NCI-H2081 (cell line): Measurements from ENCODE around the gene SLC34A2.

Experiments used
- DNase-seq, 2 experiments: peaks; one replicate each; lab custom pipeline; 2025; lab: John Stamatoyannopoulos, UW

Gene SLC34A2

DNA sequence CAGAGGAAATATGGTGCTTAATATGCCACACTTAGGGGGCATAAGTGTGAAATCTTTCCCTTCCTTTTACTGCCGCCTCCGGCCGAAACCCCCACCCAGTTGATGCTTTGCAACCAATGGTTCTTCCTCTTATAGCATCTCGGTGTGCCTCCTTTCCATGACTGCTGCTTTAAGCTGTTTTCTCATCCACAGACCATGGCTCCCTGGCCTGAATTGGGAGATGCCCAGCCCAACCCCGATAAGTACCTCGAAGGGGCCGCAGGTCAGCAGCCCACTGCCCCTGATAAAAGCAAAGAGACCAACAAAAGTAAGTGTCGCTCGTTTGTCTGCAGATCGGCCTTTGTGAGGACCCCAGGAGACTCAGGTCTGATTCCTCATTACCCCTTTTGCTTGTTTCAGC, 6.7 kb downstream of the SLC34A2 start:
- no peak for DNase-seq

DNA sequence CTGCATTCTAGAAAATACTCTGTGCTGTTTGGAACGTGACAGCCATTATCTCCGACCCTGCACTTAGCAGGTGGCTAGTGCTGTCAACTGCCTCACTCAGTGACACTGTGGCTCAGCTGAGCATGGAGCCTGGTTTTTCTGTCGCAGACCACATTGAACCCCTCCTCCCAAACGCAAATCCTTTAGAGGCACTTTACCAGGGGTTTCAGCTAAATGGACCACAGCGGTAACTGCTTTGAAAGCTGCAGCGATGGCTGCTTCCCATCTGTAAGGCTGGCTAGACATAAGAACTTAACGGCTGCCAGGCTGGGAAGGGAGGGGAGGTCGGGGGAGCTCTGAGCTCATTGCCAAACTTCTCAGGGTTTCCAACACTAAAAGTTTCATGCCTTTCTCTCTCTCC, 8.1 kb downstream of the SLC34A2 start:
- no peak for DNase-seq

DNA sequence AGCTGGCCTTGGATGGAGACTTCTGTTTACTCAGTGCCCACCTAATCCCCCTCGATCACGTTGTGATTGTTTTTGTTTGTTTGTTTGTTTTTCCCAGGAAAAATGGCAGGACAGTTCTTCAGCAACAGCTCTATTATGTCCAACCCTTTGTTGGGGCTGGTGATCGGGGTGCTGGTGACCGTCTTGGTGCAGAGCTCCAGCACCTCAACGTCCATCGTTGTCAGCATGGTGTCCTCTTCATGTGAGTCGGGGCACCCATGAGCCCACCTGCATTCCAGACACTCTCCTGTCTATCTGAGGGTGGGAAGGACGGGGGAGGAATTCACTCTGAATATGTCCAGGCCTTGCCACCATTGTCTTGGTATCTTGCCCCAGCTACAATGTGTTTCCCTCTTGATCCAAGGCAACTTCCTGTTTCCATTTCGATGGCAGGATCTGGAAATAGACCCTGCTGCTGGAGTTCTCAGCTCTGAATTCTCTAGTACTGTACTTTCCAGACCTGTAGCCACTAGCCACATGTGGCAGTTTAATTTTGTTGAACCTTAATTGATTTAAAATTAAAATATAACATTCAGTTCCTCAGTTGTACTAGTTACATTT, 10.5 kb downstream of the SLC34A2 start:
- no peak for DNase-seq

DNA sequence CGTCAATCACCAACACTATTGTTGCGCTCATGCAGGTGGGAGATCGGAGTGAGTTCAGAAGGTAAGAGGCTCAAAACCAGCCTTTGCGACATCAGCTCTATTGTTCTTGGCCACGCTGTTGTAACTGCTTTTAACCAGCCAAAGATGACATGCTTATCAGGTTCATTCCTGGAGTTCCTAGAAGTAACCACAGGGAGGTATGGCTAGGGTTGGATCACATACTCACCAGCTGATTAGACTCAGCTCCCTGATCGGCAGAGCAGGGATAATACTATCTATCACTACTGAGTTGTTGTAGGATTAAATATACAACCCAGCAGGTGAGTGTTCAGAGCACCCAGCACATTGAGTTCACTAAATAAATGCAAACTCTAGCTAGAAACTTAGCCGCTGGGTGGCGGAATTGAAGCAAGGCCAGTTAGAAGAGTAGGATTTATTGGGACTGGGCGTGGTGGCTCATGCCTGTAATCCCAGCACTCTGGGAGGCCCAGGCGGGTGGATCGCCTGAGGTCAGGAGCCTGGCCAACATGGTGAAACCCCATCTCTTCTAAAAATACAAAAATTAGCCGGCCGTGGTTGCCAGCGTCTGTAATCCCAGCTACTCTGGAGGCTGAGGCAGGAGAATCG, 12.4 kb downstream of the SLC34A2 start:
- no peak for DNase-seq

DNA sequence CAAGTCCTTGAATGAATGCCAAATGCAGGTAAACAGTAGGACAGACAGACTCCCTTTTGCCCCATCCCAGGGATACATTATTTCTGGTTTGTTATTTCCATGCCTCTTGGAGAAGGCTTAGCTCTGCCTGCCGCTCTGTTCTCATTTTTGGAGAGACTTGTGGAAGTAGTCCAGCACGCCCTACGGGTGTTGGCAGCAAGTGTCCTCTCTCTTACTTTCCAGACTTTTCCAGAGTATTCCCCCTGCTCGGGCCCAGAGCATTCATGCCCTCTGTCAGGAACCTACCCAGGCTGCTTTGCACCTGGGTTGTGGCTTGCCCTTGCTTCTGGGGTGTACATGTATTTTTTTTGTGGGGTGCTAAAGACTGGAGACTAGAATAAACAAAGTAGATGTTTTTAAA, 15.3 kb downstream of the SLC34A2 start:
- no peak for DNase-seq

DNA sequence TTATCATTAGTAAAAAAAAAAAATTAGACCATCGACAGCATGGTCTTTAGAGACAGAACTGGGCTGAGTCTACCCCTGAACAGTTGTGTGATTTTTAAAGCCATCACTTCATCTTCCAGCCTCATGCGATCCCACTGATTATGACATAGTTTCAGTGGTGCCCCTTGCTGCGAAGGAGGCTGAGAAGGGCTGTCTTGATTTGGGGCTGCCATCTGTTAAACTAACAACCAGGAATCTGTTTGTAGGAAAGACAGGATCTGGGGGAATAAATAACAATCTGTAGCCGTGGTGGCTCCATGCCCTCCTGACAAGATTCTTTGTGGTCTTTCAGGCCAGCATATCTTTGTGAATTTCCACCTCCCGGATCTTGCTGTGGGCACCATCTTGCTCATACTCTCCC, 17.1 kb downstream of the SLC34A2 start:
- DNase-seq: no peak

DNA sequence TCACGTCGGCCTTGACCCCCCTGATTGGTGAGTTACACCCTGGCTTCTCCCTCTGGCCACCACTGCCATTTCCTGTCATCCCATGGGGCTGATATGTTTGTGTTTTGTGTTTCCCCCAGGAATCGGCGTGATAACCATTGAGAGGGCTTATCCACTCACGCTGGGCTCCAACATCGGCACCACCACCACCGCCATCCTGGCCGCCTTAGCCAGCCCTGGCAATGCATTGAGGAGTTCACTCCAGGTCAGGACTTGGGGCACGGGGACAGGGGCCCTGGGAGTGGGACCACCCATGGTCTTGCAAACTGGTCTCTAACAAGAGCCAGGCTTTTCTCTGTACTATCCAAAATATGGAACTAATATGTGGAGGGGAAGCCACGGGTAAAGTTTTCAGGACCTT, 18.7 kb downstream of the SLC34A2 start:
- no peak for DNase-seq

DNA sequence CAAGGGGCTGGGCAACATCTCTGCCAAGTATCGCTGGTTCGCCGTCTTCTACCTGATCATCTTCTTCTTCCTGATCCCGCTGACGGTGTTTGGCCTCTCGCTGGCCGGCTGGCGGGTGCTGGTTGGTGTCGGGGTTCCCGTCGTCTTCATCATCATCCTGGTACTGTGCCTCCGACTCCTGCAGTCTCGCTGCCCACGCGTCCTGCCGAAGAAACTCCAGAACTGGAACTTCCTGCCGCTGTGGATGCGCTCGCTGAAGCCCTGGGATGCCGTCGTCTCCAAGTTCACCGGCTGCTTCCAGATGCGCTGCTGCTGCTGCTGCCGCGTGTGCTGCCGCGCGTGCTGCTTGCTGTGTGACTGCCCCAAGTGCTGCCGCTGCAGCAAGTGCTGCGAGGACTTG, 20.6 kb downstream of the SLC34A2 start:
- DNase-seq: no peak

DNA sequence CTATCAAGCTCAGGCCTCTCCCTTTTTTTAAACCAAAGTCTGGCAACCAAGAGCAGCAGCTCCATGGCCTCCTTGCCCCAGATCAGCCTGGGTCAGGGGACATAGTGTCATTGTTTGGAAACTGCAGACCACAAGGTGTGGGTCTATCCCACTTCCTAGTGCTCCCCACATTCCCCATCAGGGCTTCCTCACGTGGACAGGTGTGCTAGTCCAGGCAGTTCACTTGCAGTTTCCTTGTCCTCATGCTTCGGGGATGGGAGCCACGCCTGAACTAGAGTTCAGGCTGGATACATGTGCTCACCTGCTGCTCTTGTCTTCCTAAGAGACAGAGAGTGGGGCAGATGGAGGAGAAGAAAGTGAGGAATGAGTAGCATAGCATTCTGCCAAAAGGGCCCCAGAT, 21.5 kb downstream of the SLC34A2 start:
- DNase-seq: no peak

DNA sequence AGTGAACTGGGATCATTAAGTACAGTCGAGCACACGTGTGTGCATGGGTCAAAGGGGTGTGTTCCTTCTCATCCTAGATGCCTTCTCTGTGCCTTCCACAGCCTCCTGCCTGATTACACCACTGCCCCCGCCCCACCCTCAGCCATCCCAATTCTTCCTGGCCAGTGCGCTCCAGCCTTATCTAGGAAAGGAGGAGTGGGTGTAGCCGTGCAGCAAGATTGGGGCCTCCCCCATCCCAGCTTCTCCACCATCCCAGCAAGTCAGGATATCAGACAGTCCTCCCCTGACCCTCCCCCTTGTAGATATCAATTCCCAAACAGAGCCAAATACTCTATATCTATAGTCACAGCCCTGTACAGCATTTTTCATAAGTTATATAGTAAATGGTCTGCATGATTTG, 22.3 kb downstream of the SLC34A2 start:
- DNase-seq: no peak

DNA sequence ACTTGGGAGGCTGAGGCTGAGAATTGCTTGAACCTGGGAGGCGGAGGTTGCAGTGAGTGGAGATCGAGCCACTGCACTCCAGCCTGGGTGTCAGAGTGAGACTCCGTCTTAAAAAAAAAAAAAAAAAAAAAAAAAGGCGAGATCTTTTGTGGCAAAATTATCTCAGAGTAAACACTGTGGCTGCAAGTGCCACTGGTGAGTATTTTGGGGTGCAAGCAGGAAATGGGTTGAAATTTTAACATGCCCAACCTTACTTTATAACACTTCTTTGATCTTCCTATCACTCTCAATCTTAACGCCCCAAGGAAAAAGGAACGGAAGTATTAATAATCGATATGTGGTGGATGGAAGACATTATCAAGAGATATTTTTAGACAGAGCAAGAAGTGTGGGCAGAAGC, 32.1 kb downstream of the SLC34A2 start:
- DNase-seq: no peak

DNA sequence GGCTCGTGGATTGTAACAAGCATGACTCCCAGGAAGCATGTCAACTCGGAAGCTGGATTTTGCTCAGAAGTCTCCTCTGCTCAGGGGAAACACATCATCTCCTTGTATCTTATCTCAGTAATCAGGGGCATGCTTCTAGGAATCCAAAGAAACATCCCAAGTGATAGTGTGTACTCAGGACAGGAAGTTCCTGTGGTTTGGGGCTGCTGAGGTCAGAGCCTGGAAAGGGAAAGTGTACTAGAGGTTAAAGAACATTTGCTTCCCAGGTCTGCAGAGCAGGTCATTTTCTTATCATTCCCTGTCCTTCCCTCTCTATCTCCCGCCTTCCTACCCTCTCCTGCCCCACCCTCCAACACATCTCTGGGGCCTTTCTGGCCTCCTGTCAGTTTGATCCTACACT, 38.8 kb downstream of the SLC34A2 start:
- no peak for DNase-seq

DNA sequence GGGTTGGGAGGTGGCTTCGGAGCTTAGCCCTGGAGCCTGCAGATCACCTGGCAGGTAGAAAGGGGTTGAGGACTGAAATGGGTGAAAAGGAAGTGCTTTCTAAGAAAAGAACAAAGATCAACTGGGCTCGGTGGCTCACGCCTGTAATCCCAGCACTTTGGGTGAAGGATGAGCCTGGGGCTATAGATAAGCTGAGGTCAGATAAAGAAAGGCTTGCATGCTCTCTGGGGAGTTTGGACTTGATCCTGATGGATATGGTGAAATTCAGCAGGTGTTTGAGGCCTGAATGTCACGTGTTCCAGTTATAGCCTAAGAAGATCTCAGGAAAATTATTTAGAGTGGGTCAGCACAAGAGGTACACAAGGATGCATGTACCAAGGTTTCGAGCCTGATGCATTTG, 40.8 kb downstream of the SLC34A2 start:
- no peak for DNase-seq

DNA sequence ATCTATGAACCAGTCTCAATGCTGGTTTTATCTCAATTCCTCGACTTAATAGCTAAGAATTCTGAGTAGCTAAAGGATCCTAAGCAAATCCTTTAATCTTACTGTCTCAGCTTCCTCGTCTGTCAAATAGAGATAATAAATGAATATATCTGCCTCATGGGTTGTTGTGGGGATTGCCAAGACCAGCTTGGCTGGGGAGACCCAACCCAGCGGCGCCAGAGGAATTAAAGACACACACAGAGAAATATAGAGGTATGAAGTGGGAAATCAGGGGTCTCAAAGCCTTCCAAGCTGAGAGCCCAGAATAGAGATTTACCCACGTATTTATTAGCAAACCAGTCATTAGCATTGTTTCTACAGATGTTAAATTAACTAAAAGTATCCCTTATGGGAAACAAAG, 41.9 kb downstream of the SLC34A2 start:
- no peak for DNase-seq

DNA sequence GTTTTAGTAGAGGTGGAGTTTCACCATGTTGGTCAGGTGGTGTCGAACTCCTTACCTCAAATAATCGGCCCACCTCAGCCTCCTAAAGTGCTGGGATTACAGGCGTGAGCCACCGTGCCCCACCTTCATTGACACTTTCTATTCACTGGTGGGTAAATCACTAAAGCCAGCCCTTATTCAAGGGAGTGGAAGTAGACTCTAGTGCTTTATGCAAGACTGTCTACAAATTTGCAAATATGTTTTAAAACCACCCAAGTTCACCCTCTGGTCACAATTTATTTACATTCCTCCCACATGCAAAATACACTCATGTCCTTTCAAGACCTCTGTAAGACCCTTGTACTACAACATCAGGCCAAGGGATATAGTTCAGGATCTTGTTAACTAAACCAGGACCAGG, 45.0 kb downstream of the SLC34A2 start:
- DNase-seq: no peak

DNA sequence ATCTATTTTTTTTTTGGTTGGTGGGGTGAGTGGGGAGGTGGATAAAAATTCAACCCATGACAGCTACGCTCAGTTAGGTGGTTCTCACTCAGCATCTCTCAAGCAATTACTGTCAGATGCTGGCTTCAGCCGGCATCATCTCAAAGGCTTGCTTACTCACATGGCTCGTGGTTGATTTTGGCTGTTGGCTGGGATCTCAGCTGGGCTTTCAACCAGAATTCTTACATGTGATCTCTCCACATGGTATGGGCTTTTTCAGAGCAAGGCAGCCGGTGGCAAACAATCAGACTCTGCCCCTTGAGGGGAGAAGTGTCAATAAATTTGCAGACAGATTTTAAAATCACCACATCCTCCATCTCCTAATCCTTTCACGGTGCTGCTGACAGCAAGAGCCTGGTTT, 47.2 kb downstream of the SLC34A2 start:
- DNase-seq: peak in 1 of 2 experiments; percentile 12

DNA sequence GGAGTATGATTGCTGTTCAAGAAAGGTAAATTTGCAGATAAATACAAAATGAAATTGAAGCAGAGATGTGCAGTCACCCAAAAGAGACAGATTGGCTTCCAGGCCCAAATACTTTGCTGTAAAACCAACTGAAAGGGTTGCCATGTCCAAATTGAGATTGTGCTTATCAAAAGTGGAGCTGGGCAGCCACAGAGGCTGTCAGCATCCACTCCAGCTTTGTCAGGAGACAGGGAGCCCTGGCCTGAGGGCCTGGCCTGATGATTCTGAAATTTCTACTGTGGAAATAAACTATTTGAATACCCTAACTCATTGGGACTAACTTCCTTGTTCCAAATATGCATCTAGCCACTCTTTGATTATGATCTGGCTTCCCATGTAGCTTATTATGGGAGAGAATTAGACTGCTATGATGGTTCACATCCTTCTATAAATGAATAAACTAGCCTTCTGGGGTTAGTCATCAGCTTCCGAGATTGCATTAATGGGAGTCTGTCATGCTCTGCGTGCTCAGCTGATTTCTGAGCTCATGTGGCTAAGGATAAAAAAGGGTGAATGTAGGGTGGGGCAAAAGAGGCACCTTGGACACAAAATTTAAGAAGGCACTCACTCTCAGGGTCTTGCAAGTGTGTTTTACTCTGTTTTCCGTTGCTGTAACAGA, 48.2 kb downstream of the SLC34A2 start:
- DNase-seq: no peak

DNA sequence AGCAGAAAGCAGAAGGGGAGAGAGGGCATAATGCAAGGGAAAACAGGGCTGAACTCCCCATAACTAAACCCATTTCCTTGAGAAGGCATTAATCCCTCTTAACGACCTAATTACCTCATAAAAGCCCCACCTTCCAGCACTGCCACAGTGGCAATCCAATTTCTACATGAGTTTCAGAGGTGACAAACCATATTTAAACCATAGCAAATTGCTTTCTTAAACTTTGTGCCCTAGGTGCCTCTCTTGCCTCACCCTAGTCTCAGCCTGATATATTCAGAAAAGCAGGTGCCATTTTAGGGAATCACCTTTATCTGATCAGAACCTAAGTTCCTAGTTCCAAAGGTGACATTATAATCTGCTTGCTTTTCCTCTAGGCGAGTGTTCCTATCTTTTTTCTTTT, 48.9 kb downstream of the SLC34A2 start:
- DNase-seq: no peak

DNA sequence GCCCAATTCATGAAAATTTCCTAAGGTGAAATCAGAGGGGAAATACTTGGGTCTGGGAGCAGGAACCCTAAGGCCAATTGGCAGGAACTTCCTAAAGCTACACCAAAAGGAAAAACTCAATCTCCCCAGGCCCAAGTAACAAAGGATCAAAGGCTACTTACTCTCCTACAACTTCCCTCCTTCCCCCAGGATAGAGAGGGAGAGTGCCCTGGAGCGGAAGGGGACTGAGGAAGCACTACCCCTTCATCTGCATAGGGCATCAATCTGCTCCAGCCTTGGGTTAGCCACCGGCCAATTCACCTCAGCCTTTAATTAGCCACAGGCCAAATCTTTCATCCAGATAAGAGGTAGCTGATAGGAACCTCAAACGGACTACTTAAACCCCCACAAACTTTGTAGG, 55.0 kb downstream of the SLC34A2 start:
- DNase-seq: no peak

DNA sequence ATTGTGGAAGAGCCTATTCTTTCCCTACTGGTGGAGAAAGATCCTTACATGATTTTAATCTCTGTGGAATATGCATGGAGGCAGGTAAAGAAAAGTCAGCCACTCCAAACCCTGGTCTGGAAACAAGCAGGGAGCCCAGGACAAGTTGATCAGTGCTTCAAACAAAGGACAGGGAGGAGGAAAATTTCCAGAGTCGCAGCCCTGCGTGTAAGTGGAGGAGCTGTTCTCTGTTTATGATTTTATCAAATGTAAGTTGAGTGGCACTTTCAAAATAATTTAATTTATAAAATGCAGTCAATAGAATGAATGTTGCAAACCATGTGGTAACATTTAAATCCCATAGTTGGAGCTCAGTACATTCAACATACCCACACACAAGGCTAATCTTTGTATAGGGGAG, 57.0 kb downstream of the SLC34A2 start:
- DNase-seq: no peak

DNA sequence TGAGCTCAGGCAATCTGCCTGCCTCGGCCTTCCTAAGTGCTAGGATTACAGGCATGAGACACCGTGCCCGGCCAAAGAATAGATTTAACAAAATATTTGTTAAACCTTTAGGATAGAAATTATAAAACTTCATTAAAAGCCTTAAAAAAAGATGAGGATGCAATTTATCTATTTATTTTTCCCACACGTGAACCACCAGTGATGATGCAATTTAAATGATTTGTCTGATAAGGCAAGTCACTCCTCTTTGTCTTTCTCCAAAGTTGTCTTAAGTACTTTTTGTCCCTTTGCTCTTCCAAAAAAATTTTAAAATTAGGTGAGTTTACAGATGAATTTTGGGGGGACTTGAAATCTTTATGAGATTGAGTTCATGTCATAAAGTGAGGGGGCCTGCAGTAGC, 58.2 kb downstream of the SLC34A2 start:
- DNase-seq: no peak

DNA sequence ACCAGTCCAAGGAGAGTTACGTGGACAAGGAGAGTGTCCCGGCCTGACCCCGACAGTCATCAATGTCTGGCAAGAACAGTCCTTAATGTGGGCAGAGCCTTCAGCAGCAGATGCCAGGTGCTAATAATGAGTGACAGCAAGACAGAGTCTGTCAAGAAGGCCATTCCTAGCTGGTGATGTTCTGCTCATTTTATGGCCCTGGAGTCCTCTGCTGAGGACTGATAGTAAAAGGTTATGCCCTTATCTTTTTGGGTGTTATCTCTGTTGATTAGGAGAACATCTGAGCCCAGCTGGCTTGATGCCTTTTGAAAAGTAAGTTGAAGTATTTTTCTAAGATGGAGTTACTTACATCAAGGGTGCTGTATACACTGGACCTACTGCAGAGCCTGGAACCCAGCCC, 67.3 kb downstream of the SLC34A2 start:
- no peak for DNase-seq

DNA sequence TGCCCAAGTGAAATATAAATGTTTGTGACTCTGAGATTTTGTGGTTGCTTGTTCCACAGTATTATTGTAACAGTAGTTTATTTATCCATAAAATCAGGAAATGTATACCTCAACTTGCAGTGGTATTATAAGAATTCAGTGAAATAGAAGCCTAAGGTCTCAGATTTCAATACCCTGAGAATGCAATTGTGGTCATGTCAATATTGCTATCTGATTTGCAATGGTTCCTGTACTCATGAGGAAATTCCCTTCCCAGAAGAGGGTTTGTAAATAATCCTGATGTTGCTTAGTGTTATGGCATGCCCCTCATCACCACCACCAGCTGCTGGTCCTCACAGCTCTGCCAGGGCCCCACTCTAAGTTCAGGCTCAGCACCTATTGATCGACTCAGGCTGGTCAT, 67.8 kb downstream of the SLC34A2 start:
- DNase-seq: no peak

DNA sequence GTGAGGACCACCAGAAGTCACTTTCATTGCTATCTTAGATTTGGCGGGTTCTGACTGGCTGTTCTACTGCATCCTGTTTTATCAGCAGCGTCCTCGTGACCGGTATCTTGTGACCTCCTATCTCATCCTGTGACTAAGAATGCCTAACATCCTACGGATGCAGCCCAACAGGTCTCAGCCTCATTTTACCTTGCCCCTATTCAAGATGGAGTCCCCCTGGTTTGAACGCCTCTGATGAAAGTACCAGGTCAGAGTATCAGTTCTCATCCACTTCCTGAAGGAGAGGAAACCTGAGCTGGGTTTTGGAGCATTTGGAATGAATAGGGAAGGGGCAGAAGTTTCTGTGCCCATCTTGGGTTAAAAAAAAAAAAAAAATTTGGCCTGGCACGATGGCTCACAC, 70.2 kb downstream of the SLC34A2 start:
- no peak for DNase-seq
